Breast epithelium (tissue), 4 donors: ENCODE results near the gene ADAMTS17. TPM values are rescaled to one million over a fixed set of nuclear protein-coding genes. Genes with fewer than 3 reads are reported as not detected.

ENCODE experiments used
- DNase-seq, 2 donors: peaks; one replicate each; pipeline ENCODE4 v3.0.0-alpha.2; 2019; ENCODE audit warnings: low spot score in 2 of 2
- H3K27ac ChIP-seq, 2 donors: fragments of 200-600 bp; sonication (generic) in 1 of 2; one replicate each; pipeline ENCODE4 v1.5.1; 2016 to 2019; ENCODE audit warnings: mild to moderate bottlenecking in 1 of 2
- H3K27me3 ChIP-seq, 2 donors: fragments of 200-600 bp; sonication (generic) in 1 of 2; one replicate each; pipeline versions ENCODE4 v1.5.1 to v1.6.0; 2017 to 2019; ENCODE audit warnings: control low read depth in 1 of 2, mild to moderate bottlenecking in 1 of 2
- H3K36me3 ChIP-seq: fragments of 200-600 bp; one replicate; pipeline ENCODE4 v1.5.1; 2019
- H3K4me1 ChIP-seq, 2 donors: fragments of 200-600 bp; sonication (generic); one replicate each; pipeline ENCODE4 v1.5.1; 2016 to 2019; ENCODE audit warnings: control low read depth in 1 of 2
- H3K4me3 ChIP-seq, 3 donors: fragments of 200-600 bp; sonication (generic); 1 replicate in 2 of 3; 2 replicates in 1 of 3; pipeline ENCODE4 v1.5.1; 2016 to 2019; ENCODE audit warnings: mild to moderate bottlenecking in 3 of 3, moderate library complexity in 2 of 3
- H3K9me3 ChIP-seq, 2 donors: fragments of 200-600 bp; sonication (generic) in 1 of 2; one replicate each; pipeline ENCODE4 v1.5.1; 2016 to 2019; ENCODE audit warnings: control low read depth in 1 of 2
- CTCF ChIP-seq, 3 donors: fragments of 450-650 bp; IDR thresholded peaks; one replicate each; pipeline ENCODE4 v1.5.1; 2016 to 2017; ENCODE audit warnings: antibody characterized with exemption in 3 of 3, mild to moderate bottlenecking in 3 of 3, moderate library complexity in 3 of 3
- POLR2A ChIP-seq: fragments of 450-650 bp; IDR thresholded peaks from one replicate; pipeline ENCODE4 v1.6.1; 2016; ENCODE audit warnings: antibody characterized with exemption, mild to moderate bottlenecking, moderate library complexity
- POLR2AphosphoS5 ChIP-seq, 3 donors: sonication (generic); formaldehyde crosslinking; IDR thresholded peaks; one replicate each; pipeline ENCODE4 v1.6.1; 2017; ENCODE audit warnings: antibody characterized with exemption in 3 of 3
- intact Hi-C: fragments of 100-400 bp; cut with DNase I; formaldehyde crosslinking; loops from one replicate; pipeline ENCODE4 v1.15.1; 2023; ENCODE audit warnings: low total_unique reads
- total RNA-seq, 3 donors: library from RNA; depleted of rRNA; stranded (reverse); fragments of >200 nt; gene quantifications; one replicate each; pipeline ENCODE4 v1.1.0, GENCODE V29; 2016

ADAMTS17 gene
- total RNA-seq, 3 donors from 2014 or later = 5.1 to 8.0 (median 5.9) TPM

GRCh38 chr15:100036015-100036414 is 305.8 kb downstream of the ADAMTS17 start:
- Histone ChIP-seq H3K27ac (no peak overlapping the region), H3K4me3 (no peak overlapping the region), H3K9me3 (no peaks in the 10 kb centered on the region), H3K4me1 (no peaks in the 10 kb centered on the region), H3K36me3 (no peaks in the 10 kb centered on the region), H3K27me3 (no peaks in the 10 kb centered on the region)
- DNase-seq = no peak
- TF ChIP-seq POLR2AphosphoS5 (IDR thresholded peaks at IDR 0.05) (no peak), CTCF (IDR thresholded peaks at IDR 0.05) (no peak), POLR2A (no peak)
- intact Hi-C loops = no loop called here

DNA sequence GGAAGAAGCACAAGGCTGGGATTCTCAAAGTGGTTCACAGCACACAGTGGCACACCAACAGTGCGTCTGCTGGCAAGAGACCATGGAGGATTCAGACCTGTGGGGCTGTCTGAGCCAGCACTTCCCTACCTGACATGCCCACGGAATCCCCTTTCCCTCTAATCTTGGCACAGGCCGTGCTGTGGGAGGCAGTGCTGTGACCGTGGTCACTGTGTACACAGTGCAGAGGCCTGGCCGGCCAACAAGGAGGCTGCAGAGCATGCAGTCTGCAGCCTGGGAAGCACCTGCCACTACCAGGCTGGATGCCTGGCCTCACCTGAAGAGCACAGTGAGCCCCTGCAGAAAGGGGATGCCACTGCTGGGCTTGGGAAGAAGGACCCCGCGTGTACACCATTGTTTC is 307.6 kb downstream of the ADAMTS17 start:
- Histone ChIP-seq H3K9me3 (no peaks in the 10 kb centered on the region), H3K27ac (no peak overlapping the region), H3K27me3 (no peaks in the 10 kb centered on the region), H3K4me3 (no peak overlapping the region), H3K4me1 (no peaks in the 10 kb centered on the region), H3K36me3 (no peaks in the 10 kb centered on the region)
- TF ChIP-seq POLR2AphosphoS5 (IDR thresholded peaks at IDR 0.05) (no peak), POLR2A (no peak), CTCF (IDR thresholded peaks at IDR 0.05) (no peak)
- intact Hi-C loops = no loop called here
- no peak for DNase-seq

GRCh38 chr15:100033140-100033857 is 308.5 kb downstream of the ADAMTS17 start:
- Histone ChIP-seq H3K27ac (no peak overlapping the region), H3K4me1 (no peaks in the 10 kb centered on the region), H3K27me3 (no peaks in the 10 kb centered on the region), H3K4me3 (no peak overlapping the region), H3K9me3 (no peaks in the 10 kb centered on the region), H3K36me3 (no peaks in the 10 kb centered on the region)
- TF ChIP-seq POLR2A (no peak), CTCF (IDR thresholded peaks at IDR 0.05) (no peak), POLR2AphosphoS5 (IDR thresholded peaks at IDR 0.05) (no peak)
- intact Hi-C loops = no loop called here
- no peak for DNase-seq

DNA sequence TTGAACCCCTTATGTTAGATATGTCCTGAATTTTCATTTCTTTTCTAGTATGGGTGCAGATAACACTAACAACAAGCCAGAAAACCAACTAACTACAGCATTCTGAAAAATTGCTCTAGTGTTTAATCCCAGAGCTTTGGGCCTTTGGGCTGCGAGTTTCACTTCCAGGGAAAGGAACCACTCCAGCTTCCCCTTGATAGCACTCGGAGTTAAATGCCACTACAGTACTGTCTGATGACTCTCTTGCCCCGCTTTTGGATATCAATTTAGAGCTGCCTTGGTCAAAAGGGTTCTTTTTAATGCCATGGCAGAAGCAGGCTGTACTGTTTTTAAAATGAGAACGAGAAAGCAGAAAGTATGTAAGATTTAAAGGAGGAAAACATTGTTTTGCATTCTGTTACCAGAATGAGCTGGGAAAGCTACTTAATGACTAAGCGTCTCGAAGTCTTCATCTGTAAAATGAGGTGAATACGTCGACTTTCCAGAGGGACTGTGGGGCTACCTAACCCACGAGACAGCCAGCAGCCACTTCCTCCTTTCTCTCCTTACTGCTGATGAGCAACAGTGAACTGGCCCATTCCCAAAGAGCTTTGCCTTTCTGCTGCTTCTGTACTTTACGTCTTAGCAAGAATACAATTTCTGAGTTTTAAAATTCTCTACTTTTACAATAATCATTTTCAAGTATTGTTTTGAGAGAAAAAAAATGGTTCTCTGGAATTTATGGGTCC is 309.3 kb downstream of the ADAMTS17 start:
- Histone ChIP-seq H3K4me1 (no peaks in the 10 kb centered on the region), H3K27me3 (no peaks in the 10 kb centered on the region), H3K27ac (no peak overlapping the region), H3K4me3 (no peak overlapping the region), H3K36me3 (no peaks in the 10 kb centered on the region), H3K9me3 (no peaks in the 10 kb centered on the region)
- intact Hi-C loops = no loop called here
- TF ChIP-seq POLR2AphosphoS5 (IDR thresholded peaks at IDR 0.05) = no peak
- no peak for DNase-seq

- Histone ChIP-seq H3K4me3 (no peak overlapping the region), H3K9me3 (no peaks in the 10 kb centered on the region), H3K4me1 (no peaks in the 10 kb centered on the region), H3K27me3 (no peaks in the 10 kb centered on the region), H3K36me3 (no peaks in the 10 kb centered on the region), H3K27ac (no peak overlapping the region)
- intact Hi-C loops = no loop called here
- TF ChIP-seq POLR2AphosphoS5 (IDR thresholded peaks at IDR 0.05) (no peak), CTCF (IDR thresholded peaks at IDR 0.05) (no peak), POLR2A (no peak)
- no peak for DNase-seq
These were observed 310.0 kb downstream of the ADAMTS17 start for GRCh38 chr15:100031665-100032357.
